Ovary (tissue), 3 donors: ENCODE measurements around the gene SYCE1L.

Experiments
- CTCF ChIP-seq, 3 donors: fragments of 450-650 bp in 2 of 3; fragments of 200-600 bp in 1 of 3; IDR thresholded peaks; one replicate each; pipeline versions ENCODE4 v1.5.1 to v1.8.0; 2016 to 2022; ENCODE audit warnings: antibody characterized with exemption in 3 of 3, mild to moderate bottlenecking in 1 of 3
- POLR2A ChIP-seq: fragments of 450-650 bp; IDR thresholded peaks from one replicate; pipeline ENCODE4 v1.6.1; 2017; ENCODE audit warnings: antibody characterized with exemption, mild to moderate bottlenecking, moderate library complexity
- donor health status: DM: no; HTN: no; CAD: no.

GRCh38 chr16:77234611-77235010 is 35.4 kb downstream of the SYCE1L start:
- TF ChIP-seq POLR2A (no peak), CTCF (IDR thresholded peaks at IDR 0.05) (no peak)
